Endothelial cell of umbilical vein (primary cell): ENCODE measurements around the gene KCTD16. TPM values are rescaled to one million over a fixed set of nuclear protein-coding genes. Genes with fewer than 3 reads are reported as not detected.

Experiments
- BruUV-seq: library from RNA; stranded (reverse); fragments of 400-500 nt; replicated peaks from 2 replicates; lab custom pipeline; 2021; lab: Mats Ljungman, UMichigan
- CTCF ChIA-PET: fragments of 300-600, 350-600 bp; sonication (Branson Sonifier 250); formaldehyde crosslinking; loops from one replicate; lab custom pipeline; 2021; ENCODE audit warnings: antibody characterized with exemption, inconsistent platforms; lab: Charles Lee
- POLR2A ChIA-PET: fragments of 300-600, 350-600 bp; sonication (Branson Sonifier 250); formaldehyde crosslinking; loops from one replicate; lab custom pipeline; 2021; ENCODE audit warnings: antibody characterized with exemption, inconsistent platforms; lab: Charles Lee
- DNase-seq: peaks from one replicate; pipeline ENCODE4 v3.0.0-alpha.2; 2011; ENCODE audit warnings: low read depth, low spot score
- FAIRE-seq: peaks from 2 replicates; lab custom pipeline; 2011; peaks lifted over from hg19 to GRCh38; lab: Jason Lieb, UNC
- H2AFZ ChIP-seq: 2 replicates; pipeline ENCODE4 v1.6.0; 2012; ENCODE audit warnings: low read depth, low read length, control low read depth, inconsistent platforms
- H3K27ac ChIP-seq: 2 replicates; pipeline ENCODE4 v1.5.1; 2011; ENCODE audit warnings: low read depth, mild to moderate bottlenecking, control low read depth, low read length, moderate library complexity; ENCODE audit not compliant: insufficient read depth
- H3K27me3 ChIP-seq, 2 experiments: 2 replicates each; pipeline versions ENCODE4 v1.6.0 to v1.6.1; 2011; ENCODE audit warnings: low read length in 2 of 2, mixed read lengths in 1 of 2; ENCODE audit not compliant: control insufficient read depth in 2 of 2, insufficient read depth in 2 of 2
- H3K36me3 ChIP-seq, 2 experiments: 2 replicates in 1 of 2; 3 replicates in 1 of 2; pipeline ENCODE4 v1.5.1; 2011; ENCODE audit warnings: low read length in 2 of 2, mild to moderate bottlenecking in 1 of 2, moderate library complexity in 1 of 2; ENCODE audit not compliant: control insufficient read depth in 2 of 2, insufficient read depth in 2 of 2; ENCODE audit errors: extremely low read depth in 1 of 2
- H3K4me1 ChIP-seq: 3 replicates; pipeline ENCODE4 v1.5.1; 2011; ENCODE audit warnings: mild to moderate bottlenecking, low read length; ENCODE audit not compliant: control insufficient read depth, insufficient read depth; ENCODE audit errors: extremely low read depth
- H3K4me2 ChIP-seq: 2 replicates; pipeline ENCODE4 v1.6.1; 2011; ENCODE audit warnings: low read length, control low read depth, mixed read lengths; ENCODE audit not compliant: insufficient read depth
- H3K4me3 ChIP-seq, 3 experiments: fragments of 200-600 bp in 1 of 3; sonication (generic), shearing (Covaris generic) in 1 of 3; replicated peaks in 1 of 3; 2 replicates each; pipeline ENCODE4 v1.5.1; 2011 to 2016; ENCODE audit warnings: control low read depth in 3 of 3, low read length in 3 of 3, mild to moderate bottlenecking in 2 of 3, inconsistent platforms in 1 of 3, low read depth in 1 of 3, moderate library complexity in 1 of 3; ENCODE audit not compliant: insufficient read depth in 1 of 3
- H3K79me2 ChIP-seq: 2 replicates; pipeline ENCODE4 v1.6.0; 2012; ENCODE audit warnings: low read length, inconsistent platforms; ENCODE audit not compliant: control insufficient read depth, insufficient read depth
- H3K9ac ChIP-seq: replicated peaks from 2 replicates; pipeline ENCODE3; 2011; ENCODE audit warnings: low read length, control low read depth; ENCODE audit not compliant: insufficient read depth; ENCODE audit errors: extremely low read depth
- H3K9me1 ChIP-seq: replicated peaks from 3 replicates; pipeline ENCODE4 v1.6.0; 2011; ENCODE audit warnings: mild to moderate bottlenecking, low read length; ENCODE audit not compliant: control insufficient read depth, insufficient read depth; ENCODE audit errors: extremely low read depth
- H3K9me3 ChIP-seq: replicated peaks from 2 replicates; pipeline ENCODE4 v1.5.1; 2012; ENCODE audit warnings: low read length, inconsistent platforms; ENCODE audit not compliant: control insufficient read depth, insufficient read depth
- H4K20me1 ChIP-seq: replicated peaks from 2 replicates; pipeline ENCODE3; 2011; ENCODE audit warnings: mild to moderate bottlenecking, low read length; ENCODE audit not compliant: control insufficient read depth, insufficient read depth; ENCODE audit errors: extremely low read depth
- EZH2 ChIP-seq: IDR thresholded peaks from 2 replicates; pipeline ENCODE4 v1.6.1; 2012; ENCODE audit warnings: borderline replicate concordance, low read depth, mild to moderate bottlenecking, moderate library complexity, low read length, inconsistent platforms; ENCODE audit not compliant: severe bottlenecking
- FOS ChIP-seq: IDR thresholded peaks from 2 replicates; pipeline ENCODE4 v1.6.1; 2011; ENCODE audit warnings: mild to moderate bottlenecking, low read length, moderate library complexity, borderline replicate concordance; ENCODE audit not compliant: insufficient read depth
- GATA2 ChIP-seq: IDR thresholded peaks from 2 replicates; pipeline ENCODE4 v1.7.0; 2011; ENCODE audit warnings: low read depth, mild to moderate bottlenecking, moderate library complexity, mixed read lengths, low read length; ENCODE audit not compliant: insufficient read length, insufficient read depth
- JUN ChIP-seq: IDR thresholded peaks from 2 replicates; pipeline ENCODE4 v1.6.1; 2011; ENCODE audit warnings: borderline replicate concordance, low read depth; ENCODE audit not compliant: insufficient read length, insufficient read depth
- MAX ChIP-seq: IDR thresholded peaks from 2 replicates; pipeline ENCODE4 v1.6.1; 2011; ENCODE audit not compliant: insufficient read depth, insufficient read length
- MYC ChIP-seq: IDR thresholded peaks from one replicate; pipeline ENCODE4 v1.6.1; 2011; ENCODE audit warnings: mild to moderate bottlenecking, low read depth, low read length
- POLR2A ChIP-seq: IDR thresholded peaks from 2 replicates; pipeline ENCODE4 v1.6.1; 2012; ENCODE audit warnings: low read depth, mild to moderate bottlenecking, control low read depth, low read length
- POLR2AphosphoS5 ChIP-seq: IDR thresholded peaks from 2 replicates; pipeline ENCODE4 v1.6.1; 2012; ENCODE audit warnings: low read depth, mild to moderate bottlenecking, control low read depth, low read length, moderate library complexity; ENCODE audit not compliant: insufficient read depth
- dilution Hi-C: fragments of 300-500 bp; cut with MboI; formaldehyde crosslinking; loops from one replicate; pipeline ENCODE4 v1.15.0; 2019; ENCODE audit warnings: low sequenced_read_pairs; ENCODE audit not compliant: extremely low pct_ligation_motif_present
- intact Hi-C: fragments of 100-400 bp; cut with micrococcal nuclease; formaldehyde crosslinking; loops from one replicate; pipeline ENCODE4 v1.10.0; 2022
- polyA plus RNA-seq, 4 experiments: library from polyadenylated mRNA; depleted of rRNA in 3 of 4; stranded (reverse) in 3 of 4; unstranded in 1 of 4; fragments of >200 nt; gene quantifications; 2 replicates each; pipeline versions ENCODE4 v1.2.1 to v1.2.3, GENCODE V29; 2011 to 2012; ENCODE audit warnings: missing spikeins in 1 of 4
- total RNA-seq: library from RNA; stranded (reverse); gene quantifications from 2 replicates; pipeline ENCODE4 v1.2.3, GENCODE V29; 2021
- TF ChIP-seq, protein P1 (sequence below), 2 donors: IDR thresholded peaks; 1 replicate in 1 of 2; 2 replicates in 1 of 2; pipeline ENCODE4 v1.5.1; 2011; ENCODE audit warnings: low read length in 2 of 2, mild to moderate bottlenecking in 2 of 2, moderate library complexity in 2 of 2, control low read depth in 1 of 2, inconsistent platforms in 1 of 2, low read depth in 1 of 2; ENCODE audit not compliant: insufficient read depth in 1 of 2; ENCODE audit errors: extremely low read depth in 1 of 2

The KCTD16 gene
- total and polyA plus RNA-seq, 2 donors (not counting 3 experiments of a cell fraction or from before 2014, with no cell fraction given) = 0.21 to 0.49 TPM

DNA sequence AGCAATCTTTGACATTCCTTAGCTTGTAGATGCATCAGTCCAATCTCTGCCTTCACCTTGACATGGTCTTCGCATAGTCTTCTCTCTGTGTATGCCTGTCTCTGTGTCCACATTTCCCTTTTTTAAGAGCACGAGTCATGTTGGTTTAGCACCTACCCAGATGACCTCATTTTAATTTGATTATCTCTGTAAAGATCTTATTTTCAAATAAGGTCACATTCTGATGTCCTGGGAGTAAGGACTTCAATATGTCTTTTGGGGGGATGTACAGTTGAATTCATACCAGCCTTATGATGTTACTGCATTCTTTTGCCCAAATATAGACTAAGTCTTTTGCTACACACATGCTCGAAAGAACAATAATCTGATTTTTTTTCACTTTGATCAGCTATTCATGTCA is 6.9 kb downstream of the KCTD16 start:
- intact Hi-C loops = no loop called here
- Histone ChIP-seq H3K9ac (no peak overlapping the region), H3K4me2 (no peak overlapping the region), H3K36me3 (no peaks in the 10 kb centered on the region), H3K27ac (no peak overlapping the region), H3K4me3 (no peak overlapping the region), H2AFZ (peak overlapping the region; percentile 47), H3K9me3 (no peaks in the 10 kb centered on the region), H3K9me1 (no peaks in the 10 kb centered on the region), H4K20me1 (no peaks in the 10 kb centered on the region), H3K79me2 (no peaks in the 10 kb centered on the region), H3K4me1 (no peaks in the 10 kb centered on the region), H3K27me3 (no peaks in the 10 kb centered on the region)
- TF ChIP-seq JUN (no peak), MAX (no peak), EZH2 (no peak), FOS (no peak), GATA2 (no peak), POLR2AphosphoS5 (no peak), MYC (no peak), POLR2A (no peak)
- TF ChIP-seq, protein P1, sequence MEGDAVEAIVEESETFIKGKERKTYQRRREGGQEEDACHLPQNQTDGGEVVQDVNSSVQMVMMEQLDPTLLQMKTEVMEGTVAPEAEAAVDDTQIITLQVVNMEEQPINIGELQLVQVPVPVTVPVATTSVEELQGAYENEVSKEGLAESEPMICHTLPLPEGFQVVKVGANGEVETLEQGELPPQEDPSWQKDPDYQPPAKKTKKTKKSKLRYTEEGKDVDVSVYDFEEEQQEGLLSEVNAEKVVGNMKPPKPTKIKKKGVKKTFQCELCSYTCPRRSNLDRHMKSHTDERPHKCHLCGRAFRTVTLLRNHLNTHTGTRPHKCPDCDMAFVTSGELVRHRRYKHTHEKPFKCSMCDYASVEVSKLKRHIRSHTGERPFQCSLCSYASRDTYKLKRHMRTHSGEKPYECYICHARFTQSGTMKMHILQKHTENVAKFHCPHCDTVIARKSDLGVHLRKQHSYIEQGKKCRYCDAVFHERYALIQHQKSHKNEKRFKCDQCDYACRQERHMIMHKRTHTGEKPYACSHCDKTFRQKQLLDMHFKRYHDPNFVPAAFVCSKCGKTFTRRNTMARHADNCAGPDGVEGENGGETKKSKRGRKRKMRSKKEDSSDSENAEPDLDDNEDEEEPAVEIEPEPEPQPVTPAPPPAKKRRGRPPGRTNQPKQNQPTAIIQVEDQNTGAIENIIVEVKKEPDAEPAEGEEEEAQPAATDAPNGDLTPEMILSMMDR (IDR thresholded peaks at IDR 0.05; ENCODE audit: extremely low read depth in 1 of 2, insufficient read depth in 1 of 2, low read depth in 1 of 2, low read length in 2 of 2) = no peak
- ChIA-PET POLR2A (no interaction called here), CTCF (no interaction called here)
- DNase-seq (no peak), FAIRE-seq (no peak)
- BruUV-seq = no TSS peak
- dilution Hi-C loops = no loop called here
